ENCODE measurements around the gene ZNF69.
A peak's percentile ranks its signal among the peaks of the same experiment; 100 is the strongest.

The ZNF69 gene

GRCh38 chr19:11942843-11943108 lies 55.2 kb downstream of the ZNF69 start:
- H2BK120ac ChIP-seq (ENCODE audit: low read depth, low read length) = no peak overlapping the region
- H2BK5ac ChIP-seq (ENCODE audit: low read depth, low read length, poor library complexity, severe bottlenecking) = no peak overlapping the region
- H3K4me3 ChIP-seq (ENCODE audit: insufficient read depth in 1 of 2, low read depth in 1 of 2, low read length in 2 of 2) = peak overlapping the region in 1 of 2 experiments; percentile 49
- H3K27me3 ChIP-seq (ENCODE audit: control insufficient read depth in 1 of 2, insufficient read depth in 1 of 2, low read length in 2 of 2) = no peaks in the 10 kb centered on the region
- no peak overlapping the region for H2AFZ ChIP-seq (ENCODE audit: low read depth, low read length)
- no peak overlapping the region for H3K4ac ChIP-seq (ENCODE audit: low read depth in 1 of 2, low read length in 2 of 2)
- H2BK15ac ChIP-seq (ENCODE audit: low read depth, poor library complexity, severe bottlenecking) = no peak overlapping the region
- H3K9ac ChIP-seq (ENCODE audit: low read length) = no peak overlapping the region
- peaks cover 41 to 59% of the 10 kb centered on the region in 2 experiments for H3K36me3 ChIP-seq (ENCODE audit: control insufficient read depth in 1 of 2, insufficient read depth in 2 of 2, low read depth in 1 of 2, low read length in 2 of 2)
- no peak overlapping the region for H2BK12ac ChIP-seq (ENCODE audit: low read length in 2 of 2)
- H4K8ac ChIP-seq (ENCODE audit: low read length) = no peak overlapping the region
- H3K27ac ChIP-seq (ENCODE audit: low read length, poor library complexity, severe bottlenecking) = no peak overlapping the region
- no peak overlapping the region for H2AK5ac ChIP-seq (ENCODE audit: low read length, severe bottlenecking)
- no peaks in the 10 kb centered on the region for H3K4me1 ChIP-seq (ENCODE audit: control insufficient read depth, insufficient read depth, low read depth, low read length)
- H3K23ac ChIP-seq (ENCODE audit: low read length in 2 of 2) = no peak overlapping the region
- peaks cover 35% of the 10 kb centered on the region for H3K79me1 ChIP-seq (replicated peaks; ENCODE audit: low read length, poor library complexity, severe bottlenecking)
- H3K14ac ChIP-seq (ENCODE audit: low read length in 2 of 2) = no peak overlapping the region
- no peak overlapping the region for H4K91ac ChIP-seq (ENCODE audit: low read length)
- H3K9me3 ChIP-seq (ENCODE audit: control insufficient read depth, low read length) = peaks cover 75% of the 10 kb centered on the region
- H3K18ac ChIP-seq (ENCODE audit: low read depth in 1 of 2, low read length in 2 of 2) = no peak overlapping the region
- no peak overlapping the region for H3K4me2 ChIP-seq (ENCODE audit: low read length, poor library complexity, severe bottlenecking)
- DNase-seq = no peak

GRCh38 chr19:11944656-11945055 lies 57.1 kb downstream of the ZNF69 start:
- no peak overlapping the region for H3K9ac ChIP-seq (ENCODE audit: low read length)
- peak overlapping the region in 1 of 2 experiments; percentile 51 for H3K4me3 ChIP-seq (ENCODE audit: insufficient read depth in 1 of 2, low read depth in 1 of 2, low read length in 2 of 2)
- no peak for DNase-seq
- H3K9me3 ChIP-seq (ENCODE audit: control insufficient read depth, low read length) = peaks cover 86% of the 10 kb centered on the region
- WGBS = 98% methylated on average over 3 of the region's 4 CpGs
- no peaks in the 10 kb centered on the region for H3K4me1 ChIP-seq (ENCODE audit: control insufficient read depth, insufficient read depth, low read depth, low read length)
- H3K14ac ChIP-seq (ENCODE audit: low read length in 2 of 2) = no peak overlapping the region
- no peak overlapping the region for H3K23ac ChIP-seq (ENCODE audit: low read length in 2 of 2)
- H2BK5ac ChIP-seq (ENCODE audit: low read depth, low read length, poor library complexity, severe bottlenecking) = no peak overlapping the region
- no peak overlapping the region for H4K91ac ChIP-seq (ENCODE audit: low read length)
- no peaks in the 10 kb centered on the region for H3K27me3 ChIP-seq (ENCODE audit: control insufficient read depth in 1 of 2, insufficient read depth in 1 of 2, low read length in 2 of 2)
- H2AFZ ChIP-seq (ENCODE audit: low read depth, low read length) = no peak overlapping the region
- no peak overlapping the region for H2BK15ac ChIP-seq (ENCODE audit: low read depth, poor library complexity, severe bottlenecking)
- H2BK120ac ChIP-seq (ENCODE audit: low read depth, low read length) = no peak overlapping the region
- H3K18ac ChIP-seq (ENCODE audit: low read depth in 1 of 2, low read length in 2 of 2) = no peak overlapping the region
- H4K8ac ChIP-seq (ENCODE audit: low read length) = no peak overlapping the region
- no peak overlapping the region for H3K4me2 ChIP-seq (ENCODE audit: low read length, poor library complexity, severe bottlenecking)
- H3K79me1 ChIP-seq (replicated peaks; ENCODE audit: low read length, poor library complexity, severe bottlenecking) = peaks cover 35% of the 10 kb centered on the region
- H3K27ac ChIP-seq (ENCODE audit: low read length, poor library complexity, severe bottlenecking) = no peak overlapping the region
- peaks cover 60 to 65% of the 10 kb centered on the region in 2 experiments for H3K36me3 ChIP-seq (ENCODE audit: control insufficient read depth in 1 of 2, insufficient read depth in 2 of 2, low read depth in 1 of 2, low read length in 2 of 2)
- no peak overlapping the region for H3K4ac ChIP-seq (ENCODE audit: low read depth in 1 of 2, low read length in 2 of 2)
- H2BK12ac ChIP-seq (ENCODE audit: low read length in 2 of 2) = no peak overlapping the region
- H2AK5ac ChIP-seq (ENCODE audit: low read length, severe bottlenecking) = no peak overlapping the region

GRCh38 chr19:11948646-11949045 lies 61.1 kb downstream of the ZNF69 start:
- no peak overlapping the region for H3K23ac ChIP-seq (ENCODE audit: low read length in 2 of 2)
- H3K4ac ChIP-seq (ENCODE audit: low read depth in 1 of 2, low read length in 2 of 2) = no peak overlapping the region
- no peak for DNase-seq
- no peaks in the 10 kb centered on the region for H3K4me1 ChIP-seq (ENCODE audit: control insufficient read depth, insufficient read depth, low read depth, low read length)
- H3K79me1 ChIP-seq (replicated peaks; ENCODE audit: low read length, poor library complexity, severe bottlenecking) = peaks cover 31% of the 10 kb centered on the region
- no CpG with 5 or more reads among the region's 3 CpGs for WGBS
- H3K18ac ChIP-seq (ENCODE audit: low read depth in 1 of 2, low read length in 2 of 2) = no peak overlapping the region
- H2AK5ac ChIP-seq (ENCODE audit: low read length, severe bottlenecking) = no peak overlapping the region
- H2BK120ac ChIP-seq (ENCODE audit: low read depth, low read length) = no peak overlapping the region
- no peak overlapping the region for H2BK12ac ChIP-seq (ENCODE audit: low read length in 2 of 2)
- H3K9me3 ChIP-seq (ENCODE audit: control insufficient read depth, low read length) = peaks cover 100% of the 10 kb centered on the region
- no peak overlapping the region for H2AFZ ChIP-seq (ENCODE audit: low read depth, low read length)
- no peak overlapping the region for H4K8ac ChIP-seq (ENCODE audit: low read length)
- no peak overlapping the region for H3K9ac ChIP-seq (ENCODE audit: low read length)
- no peak overlapping the region for H2BK15ac ChIP-seq (ENCODE audit: low read depth, poor library complexity, severe bottlenecking)
- no peak overlapping the region for H3K4me2 ChIP-seq (ENCODE audit: low read length, poor library complexity, severe bottlenecking)
- peak overlapping the region in 1 of 2 experiments; percentile 67 for H3K4me3 ChIP-seq (ENCODE audit: insufficient read depth in 1 of 2, low read depth in 1 of 2, low read length in 2 of 2)
- H3K36me3 ChIP-seq (ENCODE audit: control insufficient read depth in 1 of 2, insufficient read depth in 2 of 2, low read depth in 1 of 2, low read length in 2 of 2) = peaks cover 61 to 79% of the 10 kb centered on the region in 2 experiments
- no peak overlapping the region for H4K91ac ChIP-seq (ENCODE audit: low read length)
- H2BK5ac ChIP-seq (ENCODE audit: low read depth, low read length, poor library complexity, severe bottlenecking) = no peak overlapping the region
- H3K14ac ChIP-seq (ENCODE audit: low read length in 2 of 2) = no peak overlapping the region
- no peaks in the 10 kb centered on the region for H3K27me3 ChIP-seq (ENCODE audit: control insufficient read depth in 1 of 2, insufficient read depth in 1 of 2, low read length in 2 of 2)
- H3K27ac ChIP-seq (ENCODE audit: low read length, poor library complexity, severe bottlenecking) = no peak overlapping the region

GRCh38 chr19:11949201-11949600 lies 61.6 kb downstream of the ZNF69 start:
- H3K14ac ChIP-seq (ENCODE audit: low read length in 2 of 2) = no peak overlapping the region
- no peak overlapping the region for H3K23ac ChIP-seq (ENCODE audit: low read length in 2 of 2)
- H3K9ac ChIP-seq (ENCODE audit: low read length) = no peak overlapping the region
- H3K4me1 ChIP-seq (ENCODE audit: control insufficient read depth, insufficient read depth, low read depth, low read length) = no peaks in the 10 kb centered on the region
- H3K79me1 ChIP-seq (replicated peaks; ENCODE audit: low read length, poor library complexity, severe bottlenecking) = peaks cover 27% of the 10 kb centered on the region
- H3K9me3 ChIP-seq (ENCODE audit: control insufficient read depth, low read length) = peaks cover 100% of the 10 kb centered on the region
- H4K8ac ChIP-seq (ENCODE audit: low read length) = no peak overlapping the region
- no peak overlapping the region for H3K18ac ChIP-seq (ENCODE audit: low read depth in 1 of 2, low read length in 2 of 2)
- H3K4me2 ChIP-seq (ENCODE audit: low read length, poor library complexity, severe bottlenecking) = no peak overlapping the region
- H3K27me3 ChIP-seq (ENCODE audit: control insufficient read depth in 1 of 2, insufficient read depth in 1 of 2, low read length in 2 of 2) = no peaks in the 10 kb centered on the region
- H2AFZ ChIP-seq (ENCODE audit: low read depth, low read length) = no peak overlapping the region
- H3K4me3 ChIP-seq (ENCODE audit: insufficient read depth in 1 of 2, low read depth in 1 of 2, low read length in 2 of 2) = peak overlapping the region in 1 of 2 experiments; percentile 67
- no peak overlapping the region for H2BK120ac ChIP-seq (ENCODE audit: low read depth, low read length)
- no peak overlapping the region for H3K4ac ChIP-seq (ENCODE audit: low read depth in 1 of 2, low read length in 2 of 2)
- H3K36me3 ChIP-seq (ENCODE audit: control insufficient read depth in 1 of 2, insufficient read depth in 2 of 2, low read depth in 1 of 2, low read length in 2 of 2) = peaks cover 58 to 74% of the 10 kb centered on the region in 2 experiments
- H4K91ac ChIP-seq (ENCODE audit: low read length) = no peak overlapping the region
- no peak overlapping the region for H2BK5ac ChIP-seq (ENCODE audit: low read depth, low read length, poor library complexity, severe bottlenecking)
- 98% methylated on average over 4 of the region's 4 CpGs for WGBS
- DNase-seq = peak; percentile 12
- no peak overlapping the region for H2BK12ac ChIP-seq (ENCODE audit: low read length in 2 of 2)
- no peak overlapping the region for H2BK15ac ChIP-seq (ENCODE audit: low read depth, poor library complexity, severe bottlenecking)
- H3K27ac ChIP-seq (ENCODE audit: low read length, poor library complexity, severe bottlenecking) = no peak overlapping the region
- no peak overlapping the region for H2AK5ac ChIP-seq (ENCODE audit: low read length, severe bottlenecking)
